ENCODE measurements around the gene COBLL1. TPM values are rescaled to one million over a fixed set of nuclear protein-coding genes. Genes with fewer than 3 reads are reported as not detected.

The COBLL1 gene
- total RNA-seq, 1 experiment from 2014 or later = 4.4 TPM

DNA sequence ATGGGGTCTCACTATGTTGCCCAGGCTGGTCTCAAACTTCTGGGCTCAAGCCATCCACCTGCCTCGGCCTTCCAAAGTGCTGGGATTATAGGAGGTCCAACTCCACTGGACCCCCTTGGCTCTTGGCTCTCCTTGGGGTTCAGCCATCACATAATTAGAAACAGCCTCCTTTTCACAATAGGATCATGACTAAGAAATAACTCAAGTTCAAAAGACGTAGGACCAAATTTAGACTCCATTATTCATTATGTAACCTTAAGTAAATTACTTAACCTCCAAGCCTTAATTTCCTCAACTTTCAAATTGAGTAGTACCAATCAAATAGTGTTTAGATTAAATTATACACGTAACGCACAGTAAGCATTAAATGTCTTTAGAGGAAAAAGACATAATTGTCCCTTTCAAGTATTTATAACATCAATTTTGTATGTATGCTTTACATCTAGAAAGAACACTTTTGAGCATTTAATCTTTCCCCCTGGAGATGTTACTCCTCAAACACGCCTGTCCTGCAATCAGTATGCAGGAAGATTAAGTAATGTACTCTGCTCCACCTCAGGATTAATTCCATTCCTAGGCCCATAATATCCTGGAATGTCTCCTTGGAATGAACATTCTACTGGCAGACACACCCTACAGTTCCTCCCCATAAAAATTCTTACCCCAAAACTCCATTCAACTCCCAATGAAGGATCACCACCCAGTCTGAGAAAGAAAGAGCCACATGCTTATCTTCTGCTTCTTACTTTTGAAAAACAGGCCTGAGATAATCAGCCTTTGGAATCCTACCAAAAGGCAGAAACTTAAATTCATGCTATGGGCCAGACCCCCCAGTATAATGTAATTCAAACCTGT, 49.1 kb downstream of the COBLL1 start:
- H3K36me3 ChIP-seq (ENCODE audit: control insufficient read depth, insufficient read depth, low read length) = no peaks in the 10 kb centered on the region
- no peak for ATAC-seq
- no TSS peak for BruUV-seq (replicated peaks)
- H3K27me3 ChIP-seq (ENCODE audit: control insufficient read depth, insufficient read depth, low read length) = no peaks in the 10 kb centered on the region
- ChIA-PET CTCF (interaction anchor here (0.7 kb wide), 1 partner anchor 49 kb away, joined by 4 read pairs; the partner anchor contains the start of gene COBLL1), POLR2A (interaction anchor here (0.6 kb wide), 1 partner anchor 255 kb away, joined by 3 read pairs; no protein-coding TSS in a partner anchor)
- DNase-seq (ENCODE audit: low read depth, low spot score) = no peak
- H3K4me3 ChIP-seq (ENCODE audit: low read depth in 2 of 2, low read length in 2 of 2) = no peak overlapping the region
- H3K4me1 ChIP-seq (ENCODE audit: control insufficient read depth, insufficient read depth, low read length) = no peaks in the 10 kb centered on the region
- H3K27ac ChIP-seq (ENCODE audit: low read length) = no peak overlapping the region
- in situ Hi-C loops (cut with HindIII; ENCODE audit: low pct_unique_long_range_greater_than_20kb, low sequenced_read_pairs) = no loop called here
- TF ChIP-seq, protein P1, sequence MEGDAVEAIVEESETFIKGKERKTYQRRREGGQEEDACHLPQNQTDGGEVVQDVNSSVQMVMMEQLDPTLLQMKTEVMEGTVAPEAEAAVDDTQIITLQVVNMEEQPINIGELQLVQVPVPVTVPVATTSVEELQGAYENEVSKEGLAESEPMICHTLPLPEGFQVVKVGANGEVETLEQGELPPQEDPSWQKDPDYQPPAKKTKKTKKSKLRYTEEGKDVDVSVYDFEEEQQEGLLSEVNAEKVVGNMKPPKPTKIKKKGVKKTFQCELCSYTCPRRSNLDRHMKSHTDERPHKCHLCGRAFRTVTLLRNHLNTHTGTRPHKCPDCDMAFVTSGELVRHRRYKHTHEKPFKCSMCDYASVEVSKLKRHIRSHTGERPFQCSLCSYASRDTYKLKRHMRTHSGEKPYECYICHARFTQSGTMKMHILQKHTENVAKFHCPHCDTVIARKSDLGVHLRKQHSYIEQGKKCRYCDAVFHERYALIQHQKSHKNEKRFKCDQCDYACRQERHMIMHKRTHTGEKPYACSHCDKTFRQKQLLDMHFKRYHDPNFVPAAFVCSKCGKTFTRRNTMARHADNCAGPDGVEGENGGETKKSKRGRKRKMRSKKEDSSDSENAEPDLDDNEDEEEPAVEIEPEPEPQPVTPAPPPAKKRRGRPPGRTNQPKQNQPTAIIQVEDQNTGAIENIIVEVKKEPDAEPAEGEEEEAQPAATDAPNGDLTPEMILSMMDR (IDR thresholded peaks at IDR 0.05) = no peak
- TF ChIP-seq POLR2AphosphoS5 (IDR thresholded peaks at IDR 0.05; ENCODE audit: low read depth, low read length) (no peak), TCF7L2 (IDR thresholded peaks at IDR 0.05; ENCODE audit: low read depth, low read length) (no peak), SIN3A (IDR thresholded peaks at IDR 0.05; ENCODE audit: borderline replicate concordance, insufficient read depth, low read depth, low read length) (no peak)
- TF ChIP-seq, protein P2, sequence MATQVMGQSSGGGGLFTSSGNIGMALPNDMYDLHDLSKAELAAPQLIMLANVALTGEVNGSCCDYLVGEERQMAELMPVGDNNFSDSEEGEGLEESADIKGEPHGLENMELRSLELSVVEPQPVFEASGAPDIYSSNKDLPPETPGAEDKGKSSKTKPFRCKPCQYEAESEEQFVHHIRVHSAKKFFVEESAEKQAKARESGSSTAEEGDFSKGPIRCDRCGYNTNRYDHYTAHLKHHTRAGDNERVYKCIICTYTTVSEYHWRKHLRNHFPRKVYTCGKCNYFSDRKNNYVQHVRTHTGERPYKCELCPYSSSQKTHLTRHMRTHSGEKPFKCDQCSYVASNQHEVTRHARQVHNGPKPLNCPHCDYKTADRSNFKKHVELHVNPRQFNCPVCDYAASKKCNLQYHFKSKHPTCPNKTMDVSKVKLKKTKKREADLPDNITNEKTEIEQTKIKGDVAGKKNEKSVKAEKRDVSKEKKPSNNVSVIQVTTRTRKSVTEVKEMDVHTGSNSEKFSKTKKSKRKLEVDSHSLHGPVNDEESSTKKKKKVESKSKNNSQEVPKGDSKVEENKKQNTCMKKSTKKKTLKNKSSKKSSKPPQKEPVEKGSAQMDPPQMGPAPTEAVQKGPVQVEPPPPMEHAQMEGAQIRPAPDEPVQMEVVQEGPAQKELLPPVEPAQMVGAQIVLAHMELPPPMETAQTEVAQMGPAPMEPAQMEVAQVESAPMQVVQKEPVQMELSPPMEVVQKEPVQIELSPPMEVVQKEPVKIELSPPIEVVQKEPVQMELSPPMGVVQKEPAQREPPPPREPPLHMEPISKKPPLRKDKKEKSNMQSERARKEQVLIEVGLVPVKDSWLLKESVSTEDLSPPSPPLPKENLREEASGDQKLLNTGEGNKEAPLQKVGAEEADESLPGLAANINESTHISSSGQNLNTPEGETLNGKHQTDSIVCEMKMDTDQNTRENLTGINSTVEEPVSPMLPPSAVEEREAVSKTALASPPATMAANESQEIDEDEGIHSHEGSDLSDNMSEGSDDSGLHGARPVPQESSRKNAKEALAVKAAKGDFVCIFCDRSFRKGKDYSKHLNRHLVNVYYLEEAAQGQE (IDR thresholded peaks at IDR 0.05; ENCODE audit: insufficient read depth in 1 of 2, low read depth in 2 of 2, low read length in 1 of 2) = no peak
- intact Hi-C loops (cut with micrococcal nuclease; ENCODE audit: unreplicated experiment) = no loop called here
- H3K9me3 ChIP-seq (ENCODE audit: control insufficient read depth, insufficient read depth, low read depth, low read length) = no peaks in the 10 kb centered on the region

GRCh38 chr2:164789968-164790367, 51.7 kb downstream of the COBLL1 start:
- TF ChIP-seq, protein P1 (IDR thresholded peaks at IDR 0.05) = no peak
- TF ChIP-seq POLR2AphosphoS5 (IDR thresholded peaks at IDR 0.05; ENCODE audit: low read depth, low read length) = no peak
- TF ChIP-seq SIN3A (IDR thresholded peaks at IDR 0.05; ENCODE audit: borderline replicate concordance, insufficient read depth, low read depth, low read length) = no peak
- no peak for TF ChIP-seq TCF7L2 (IDR thresholded peaks at IDR 0.05; ENCODE audit: low read depth, low read length)
- TF ChIP-seq, protein P2 (IDR thresholded peaks at IDR 0.05; ENCODE audit: insufficient read depth in 1 of 2, low read depth in 2 of 2, low read length in 1 of 2) = no peak
- ATAC-seq (no peak), DNase-seq (ENCODE audit: low read depth, low spot score) (no peak)
- ChIA-PET CTCF (no interaction called here), POLR2A (no interaction called here)
- Histone ChIP-seq H3K9me3 (ENCODE audit: control insufficient read depth, insufficient read depth, low read depth, low read length) (no peaks in the 10 kb centered on the region), H3K4me3 (ENCODE audit: low read depth in 2 of 2, low read length in 2 of 2) (no peak overlapping the region), H3K36me3 (ENCODE audit: control insufficient read depth, insufficient read depth, low read length) (no peaks in the 10 kb centered on the region), H3K4me1 (ENCODE audit: control insufficient read depth, insufficient read depth, low read length) (no peaks in the 10 kb centered on the region), H3K27ac (ENCODE audit: low read length) (no peak overlapping the region), H3K27me3 (ENCODE audit: control insufficient read depth, insufficient read depth, low read length) (no peaks in the 10 kb centered on the region)
- in situ Hi-C loops (cut with HindIII; ENCODE audit: low pct_unique_long_range_greater_than_20kb, low sequenced_read_pairs) (no loop called here), intact Hi-C loops (cut with micrococcal nuclease; ENCODE audit: unreplicated experiment) (no loop called here)
- no TSS peak for BruUV-seq (replicated peaks)

Data from Panc1 (cell line).